Measurements from ENCODE around the gene ANO1. TPM values are rescaled to one million over a fixed set of nuclear protein-coding genes. Genes with fewer than 3 reads are reported as not detected.
A peak's percentile ranks its signal among the peaks of the same experiment; 100 is the strongest.

ANO1 gene
- total and polyA plus RNA-seq, 2 of the 8 experiments (the other 6 are each of a cell fraction or from before 2014, with no cell fraction given): 4.7 to 5.0 TPM

DNA sequence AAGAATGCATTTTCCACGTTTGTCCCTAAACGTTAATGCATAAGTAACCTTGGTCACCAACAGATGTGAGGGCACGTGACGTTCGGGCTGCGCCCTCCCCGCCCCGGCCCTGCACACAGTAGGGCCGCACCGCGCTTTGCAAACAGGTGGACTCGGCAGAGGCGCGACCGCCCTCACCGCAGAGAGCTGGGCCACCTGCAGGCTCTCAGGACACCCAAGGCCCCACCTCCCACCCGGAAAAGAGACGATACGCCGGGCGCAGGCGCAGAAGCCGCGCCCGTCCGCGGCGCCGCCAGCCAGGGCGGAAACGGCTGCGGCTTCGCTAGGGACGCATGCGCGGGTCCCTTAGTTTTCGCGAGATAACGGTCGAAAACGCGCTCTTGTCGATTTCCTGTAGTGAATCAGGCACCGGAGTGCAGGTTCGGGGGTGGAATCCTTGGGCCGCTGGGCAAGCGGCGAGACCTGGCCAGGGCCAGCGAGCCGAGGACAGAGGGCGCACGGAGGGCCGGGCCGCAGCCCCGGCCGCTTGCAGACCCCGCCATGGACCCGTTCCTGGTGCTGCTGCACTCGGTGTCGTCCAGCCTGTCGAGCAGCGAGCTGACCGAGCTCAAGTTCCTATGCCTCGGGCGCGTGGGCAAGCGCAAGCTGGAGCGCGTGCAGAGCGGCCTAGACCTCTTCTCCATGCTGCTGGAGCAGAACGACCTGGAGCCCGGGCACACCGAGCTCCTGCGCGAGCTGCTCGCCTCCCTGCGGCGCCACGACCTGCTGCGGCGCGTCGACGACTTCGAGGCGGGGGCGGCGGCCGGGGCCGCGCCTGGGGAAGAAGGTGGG lies 125.0 kb downstream of the ANO1 start, which contains the start of gene FADD (continued):
- TF ChIP-seq RAD21 (IDR thresholded peaks at IDR 0.05 in 1 of 2, conservative IDR thresholded peaks at IDR 0.05 in 1 of 2; ENCODE audit: low read depth in 2 of 2, low read length in 2 of 2) (no peak; a peak in 1 of 4 replicates), KDM1A (IDR thresholded peaks at IDR 0.05; ENCODE audit: borderline replicate concordance, low read length) (no peak), BCL11A (IDR thresholded peaks at IDR 0.05; ENCODE audit: low read depth in 2 of 2, low read length in 2 of 2) (no peak), BACH1 (IDR thresholded peaks at IDR 0.05; ENCODE audit: low read length) (peak; percentile 61; the same call in 1 of the 2 replicates), USF2 (IDR thresholded peaks at IDR 0.05; ENCODE audit: low read length) (peak; percentile 72; the same call in 1 of the 2 replicates), MAFK (IDR thresholded peaks at IDR 0.05; ENCODE audit: low read depth, low read length) (no peak), JUN (IDR thresholded peaks at IDR 0.05; ENCODE audit: low read depth, low read length) (no peak), SIRT6 (IDR thresholded peaks at IDR 0.05; ENCODE audit: low read length) (no peak), NRF1 (IDR thresholded peaks at IDR 0.05; ENCODE audit: low read depth, low read length) (peak; percentile 98), TCF12 (IDR thresholded peaks at IDR 0.05; ENCODE audit: low read depth, low read length) (no peak; the same call in 1 of the 2 replicates), CHD2 (IDR thresholded peaks at IDR 0.05; ENCODE audit: low read length) (peak; percentile 81), JUND (IDR thresholded peaks at IDR 0.05; ENCODE audit: low read length) (no peak), EP300 (IDR thresholded peaks at IDR 0.05; ENCODE audit: borderline replicate concordance in 1 of 2, low read depth in 2 of 2, low read length in 2 of 2) (no peak), GTF2F1 (IDR thresholded peaks at IDR 0.05; ENCODE audit: borderline replicate concordance, low read depth, low read length) (no peak), PHF8 (conservative IDR thresholded peaks at IDR 0.05; ENCODE audit: low read depth, low read length) (peak; percentile 81), CBX8 (IDR thresholded peaks at IDR 0.05; ENCODE audit: borderline replicate concordance, low read depth, low read length) (no peak), POLR2AphosphoS5 (IDR thresholded peaks at IDR 0.05; ENCODE audit: low read depth, low read length) (no peak), POU5F1 (IDR thresholded peaks at IDR 0.05; ENCODE audit: low read depth, low read length) (no peak), ATF3 (IDR thresholded peaks at IDR 0.05; ENCODE audit: insufficient read depth, low read depth, low read length) (no peak), E2F6 (IDR thresholded peaks at IDR 0.05) (peak; percentile 21), RFX5 (IDR thresholded peaks at IDR 0.05; ENCODE audit: borderline replicate concordance, low read depth, low read length) (no peak), CBX5 (IDR thresholded peaks at IDR 0.05; ENCODE audit: low read depth, low read length) (no peak)
